H1 (cell line): ENCODE measurements around the gene DAZAP1. TPM values are rescaled to one million over a fixed set of nuclear protein-coding genes. Genes with fewer than 3 reads are reported as not detected.

Experiments used
- CTCF ChIA-PET: fragments of 300-600 bp; sonication (Branson Sonifier 250); formaldehyde crosslinking; loops from one replicate; lab custom pipeline; 2021; ENCODE audit not compliant: partially characterized antibody; lab: Charles Lee
- POLR2A ChIA-PET: fragments of 300-600 bp; sonication (Branson Sonifier 250); formaldehyde crosslinking; loops from one replicate; lab custom pipeline; 2021; ENCODE audit warnings: inconsistent platforms; ENCODE audit not compliant: partially characterized antibody; lab: Charles Lee
- DNase-seq, 2 experiments: peaks; one replicate each; pipeline versions ENCODE4 v3.0.0 to v3.0.0-alpha.2; 2010 to 2022; ENCODE audit warnings: low spot score in 2 of 2, low read depth in 1 of 2, mixed read lengths in 1 of 2
- FAIRE-seq: peaks from 2 replicates; lab custom pipeline; 2011; peaks lifted over from hg19 to GRCh38; lab: Jason Lieb, UNC
- H2AFZ ChIP-seq: 2 replicates; pipeline ENCODE4 v1.8.1; 2012; ENCODE audit warnings: low read length, inconsistent platforms
- H2AK5ac ChIP-seq: 2 replicates; pipeline ENCODE4 v1.6.1; 2013; ENCODE audit warnings: low read depth, low read length
- H2BK120ac ChIP-seq: replicated peaks from 2 replicates; pipeline ENCODE3; 2013; ENCODE audit warnings: low read depth, low read length, inconsistent platforms
- H2BK12ac ChIP-seq: 2 replicates; pipeline ENCODE4 v1.6.1; 2013; ENCODE audit warnings: low read depth, low read length
- H2BK15ac ChIP-seq: 2 replicates; pipeline ENCODE4 v1.6.1; 2013; ENCODE audit warnings: low read length
- H2BK20ac ChIP-seq: 2 replicates; pipeline ENCODE4 v1.6.1; 2013; ENCODE audit warnings: low read length
- H2BK5ac ChIP-seq: 2 replicates; pipeline ENCODE4 v1.6.1; 2013; ENCODE audit warnings: low read depth, low read length
- H3K14ac ChIP-seq: 2 replicates; pipeline ENCODE4 v1.6.1; 2013; ENCODE audit warnings: inconsistent platforms; ENCODE audit not compliant: insufficient read length
- H3K18ac ChIP-seq: 2 replicates; pipeline ENCODE4 v1.6.1; 2013; ENCODE audit warnings: low read length; ENCODE audit errors: extremely low read depth
- H3K23ac ChIP-seq: 2 replicates; pipeline ENCODE4 v1.6.1; 2013; ENCODE audit warnings: inconsistent platforms; ENCODE audit not compliant: insufficient read length
- H3K23me2 ChIP-seq: 2 replicates; pipeline ENCODE4 v1.6.1; 2013; ENCODE audit warnings: low read depth, low read length
- H3K27ac ChIP-seq: 2 replicates; pipeline ENCODE4 v1.6.1; 2011; ENCODE audit warnings: low read depth, low read length, inconsistent platforms
- H3K27me3 ChIP-seq, 4 experiments: replicated peaks in 1 of 4; 1 replicate in 1 of 4; 2 replicates in 3 of 4; pipeline versions ENCODE4 v1.6.1 to v1.8.1; 2011 to 2013; ENCODE audit warnings: low read length in 3 of 4, mild to moderate bottlenecking in 3 of 4, inconsistent platforms in 2 of 4, mixed read lengths in 2 of 4, moderate library complexity in 1 of 4; ENCODE audit not compliant: control insufficient read depth in 3 of 4, insufficient read depth in 3 of 4; ENCODE audit errors: extremely low read depth in 1 of 4
- H3K36me3 ChIP-seq, 4 experiments: 2 replicates each; pipeline versions ENCODE4 v1.6.1 to v1.8.1; 2011 to 2013; ENCODE audit warnings: mild to moderate bottlenecking in 4 of 4, low read length in 3 of 4, moderate library complexity in 2 of 4, control low read depth in 1 of 4, inconsistent platforms in 1 of 4; ENCODE audit not compliant: insufficient read depth in 4 of 4, control insufficient read depth in 2 of 4
- H3K4ac ChIP-seq: replicated peaks from 2 replicates; pipeline ENCODE3; 2013; ENCODE audit warnings: low read length, low read depth, mixed read lengths, inconsistent platforms; ENCODE audit not compliant: insufficient read length
- H3K4me1 ChIP-seq, 4 experiments: replicated peaks in 1 of 4; 1 replicate in 1 of 4; 2 replicates in 3 of 4; pipeline versions ENCODE4 v1.6.1 to v1.8.1; 2011 to 2013; ENCODE audit warnings: low read length in 3 of 4, inconsistent platforms in 2 of 4, mixed read lengths in 1 of 4; ENCODE audit not compliant: insufficient read depth in 4 of 4, control insufficient read depth in 3 of 4
- H3K4me2 ChIP-seq, 2 experiments: 2 replicates each; pipeline versions ENCODE4 v1.6.1 to v1.8.1; 2011 to 2013; ENCODE audit warnings: low read depth in 2 of 2, low read length in 2 of 2, control low read depth in 1 of 2, inconsistent platforms in 1 of 2, mild to moderate bottlenecking in 1 of 2; ENCODE audit not compliant: insufficient read depth in 1 of 2
- H3K4me3 ChIP-seq, 4 experiments: fragments of 200-600, 300-600 bp in 1 of 4; sonication (generic), shearing (Covaris generic), sonication (Bioruptor Twin) in 1 of 4; 2 replicates each; pipeline versions ENCODE4 v1.5.1 to v1.8.1; 2011 to 2016; ENCODE audit warnings: low read length in 4 of 4, low read depth in 3 of 4, control low read depth in 2 of 4, inconsistent platforms in 2 of 4, mild to moderate bottlenecking in 2 of 4, mixed read lengths in 1 of 4, moderate library complexity in 1 of 4; ENCODE audit not compliant: insufficient read depth in 2 of 4; ENCODE audit errors: extremely low read depth in 1 of 4
- H3K56ac ChIP-seq: replicated peaks from 2 replicates; pipeline ENCODE3; 2013; ENCODE audit warnings: low read depth, mild to moderate bottlenecking, mixed read lengths, low read length, inconsistent platforms; ENCODE audit not compliant: insufficient read length
- H3K79me1 ChIP-seq: 2 replicates; pipeline ENCODE4 v1.6.1; 2013; ENCODE audit warnings: low read depth, low read length, control low read depth
- H3K79me2 ChIP-seq, 2 experiments: 2 replicates each; pipeline versions ENCODE4 v1.6.1 to v1.8.1; 2012 to 2013; ENCODE audit warnings: low read length in 2 of 2, mild to moderate bottlenecking in 2 of 2, inconsistent platforms in 1 of 2; ENCODE audit not compliant: insufficient read depth in 2 of 2, control insufficient read depth in 1 of 2
- H3K9ac ChIP-seq, 4 experiments: replicated peaks in 1 of 4; 1 replicate in 1 of 4; 2 replicates in 3 of 4; pipeline versions ENCODE4 v1.6.1 to v1.8.1; 2011 to 2013; ENCODE audit warnings: low read depth in 3 of 4, low read length in 3 of 4, control low read depth in 2 of 4, mild to moderate bottlenecking in 2 of 4, moderate library complexity in 2 of 4, inconsistent platforms in 1 of 4; ENCODE audit errors: extremely low read depth in 1 of 4
- H3K9me3 ChIP-seq, 2 experiments: 2 replicates each; pipeline versions ENCODE4 v1.6.1 to v1.8.1; 2012 to 2013; ENCODE audit warnings: mild to moderate bottlenecking in 2 of 2, moderate library complexity in 2 of 2, control low read depth in 1 of 2, inconsistent platforms in 1 of 2, low read depth in 1 of 2, low read length in 1 of 2, mixed read lengths in 1 of 2; ENCODE audit not compliant: insufficient read depth in 2 of 2
- H4K20me1 ChIP-seq, 2 experiments: replicated peaks in 1 of 2; 2 replicates each; pipeline versions ENCODE3 to v1.8.1; 2011 to 2013; ENCODE audit warnings: inconsistent platforms in 2 of 2, low read length in 2 of 2, mild to moderate bottlenecking in 1 of 2; ENCODE audit not compliant: insufficient read depth in 2 of 2, control insufficient read depth in 1 of 2
- H4K5ac ChIP-seq: 2 replicates; pipeline ENCODE4 v1.6.1; 2013; ENCODE audit warnings: low read length, low read depth, mixed read lengths, inconsistent platforms; ENCODE audit not compliant: insufficient read length
- H4K8ac ChIP-seq: 2 replicates; pipeline ENCODE4 v1.8.0; 2013; ENCODE audit warnings: mild to moderate bottlenecking, moderate library complexity, low read length, inconsistent platforms; ENCODE audit not compliant: insufficient read depth; ENCODE audit errors: extremely low read depth
- H4K91ac ChIP-seq: replicated peaks from 2 replicates; pipeline ENCODE3; 2013; ENCODE audit warnings: low read length, mixed read lengths, inconsistent platforms; ENCODE audit not compliant: insufficient read length
- BACH1 ChIP-seq: IDR thresholded peaks from 2 replicates; pipeline ENCODE4 v1.6.1; 2012; ENCODE audit warnings: low read length, improper control_type of control experiment
- CTBP2 ChIP-seq: IDR thresholded peaks from 2 replicates; pipeline ENCODE4 v1.7.0; 2011; ENCODE audit warnings: borderline replicate concordance, mild to moderate bottlenecking, moderate library complexity, mixed read lengths, low read length; ENCODE audit not compliant: insufficient read depth, insufficient read length
- CTCF ChIP-seq, 3 experiments: IDR thresholded peaks; 1 replicate in 2 of 3; 2 replicates in 1 of 3; pipeline versions ENCODE4 v1.5.1 to v1.6.1; 2011; ENCODE audit warnings: low read length in 3 of 3, mild to moderate bottlenecking in 3 of 3, inconsistent platforms in 2 of 3, low read depth in 1 of 3, moderate library complexity in 1 of 3; ENCODE audit not compliant: insufficient read depth in 1 of 3; ENCODE audit errors: control extremely low read depth in 1 of 3
- KDM1A ChIP-seq: fragments of 200-600, 300-600 bp; sonication (generic); IDR thresholded peaks from 2 replicates; pipeline ENCODE4 v1.7.1; 2016; ENCODE audit warnings: mild to moderate bottlenecking, low read length, borderline replicate concordance
- MAFK ChIP-seq: IDR thresholded peaks from 2 replicates; pipeline ENCODE4 v1.6.1; 2012; ENCODE audit warnings: low read depth, mild to moderate bottlenecking, improper control_type of control experiment, low read length
- POLR2A ChIP-seq, 2 experiments: IDR thresholded peaks; 1 replicate in 1 of 2; 2 replicates in 1 of 2; pipeline ENCODE4 v1.6.1; 2011; ENCODE audit warnings: low read depth in 2 of 2, low read length in 2 of 2, mild to moderate bottlenecking in 2 of 2; ENCODE audit errors: control extremely low read depth in 1 of 2
- RBBP5 ChIP-seq: IDR thresholded peaks from 2 replicates; pipeline ENCODE4 v1.7.1; 2012; ENCODE audit warnings: low read depth, mild to moderate bottlenecking, inconsistent platforms, low read length, moderate library complexity, borderline replicate concordance
- RNF2 ChIP-seq: fragments of 200-900, 300-1000 bp; sonication (generic); IDR thresholded peaks from 2 replicates; pipeline ENCODE4 v1.7.1; 2016; ENCODE audit warnings: borderline replicate concordance, low read depth, mild to moderate bottlenecking, antibody characterized with exemption, low read length; ENCODE audit not compliant: poor library complexity, severe bottlenecking; ENCODE audit errors: missing control alignments
- WGBS, 2 experiments: shearing (Covaris generic) in 1 of 2; methylation state at CpG; one replicate each; pipeline versions ENCODE4 v1.1.6 to v1.1.7; 2013 to 2015; ENCODE audit warnings: low lambda C conversion rate in 2 of 2, mixed read lengths in 2 of 2, inconsistent platforms in 1 of 2, low coverage in 1 of 2, missing lambda C conversion rate in 1 of 2; ENCODE audit not compliant: insufficient replicate concordance in 2 of 2, insufficient coverage in 1 of 2, insufficient read length in 1 of 2; ENCODE audit errors: extremely low coverage in 1 of 2, missing lambda C conversion rate in 1 of 2; 5-methylcytosine and 5-hydroxymethylcytosine counted together
- polyA plus RNA-seq, 7 experiments: library from polyadenylated mRNA; depleted of rRNA in 3 of 7; stranded (reverse) in 5 of 7; unstranded in 2 of 7; fragments of >200 nt in 5 of 7; fragments of 200-250 nt in 2 of 7; gene quantifications; 1 replicate in 5 of 7; 2 replicates in 1 of 7; 4 replicates in 1 of 7; pipeline versions ENCODE4 v1.2.1 to v1.2.3, GENCODE V29; 2011 to 2013; ENCODE audit warnings: missing spikeins in 2 of 7, mixed read lengths in 2 of 7
- total RNA-seq: library from RNA; stranded (reverse); fragmentation: NEBNext Ultra II Directional; extraction: Animal tissue kit (Norgen Biotek cat#: 25700); gene quantifications from 2 replicates; pipeline ENCODE4 v1.2.1, GENCODE V29; 2021

DAZAP1 gene
- total and polyA plus RNA-seq, 2 of the 8 experiments (the other 6 are each of a cell fraction or from before 2014, with no cell fraction given) = 79.6 to 341 TPM

DNA sequence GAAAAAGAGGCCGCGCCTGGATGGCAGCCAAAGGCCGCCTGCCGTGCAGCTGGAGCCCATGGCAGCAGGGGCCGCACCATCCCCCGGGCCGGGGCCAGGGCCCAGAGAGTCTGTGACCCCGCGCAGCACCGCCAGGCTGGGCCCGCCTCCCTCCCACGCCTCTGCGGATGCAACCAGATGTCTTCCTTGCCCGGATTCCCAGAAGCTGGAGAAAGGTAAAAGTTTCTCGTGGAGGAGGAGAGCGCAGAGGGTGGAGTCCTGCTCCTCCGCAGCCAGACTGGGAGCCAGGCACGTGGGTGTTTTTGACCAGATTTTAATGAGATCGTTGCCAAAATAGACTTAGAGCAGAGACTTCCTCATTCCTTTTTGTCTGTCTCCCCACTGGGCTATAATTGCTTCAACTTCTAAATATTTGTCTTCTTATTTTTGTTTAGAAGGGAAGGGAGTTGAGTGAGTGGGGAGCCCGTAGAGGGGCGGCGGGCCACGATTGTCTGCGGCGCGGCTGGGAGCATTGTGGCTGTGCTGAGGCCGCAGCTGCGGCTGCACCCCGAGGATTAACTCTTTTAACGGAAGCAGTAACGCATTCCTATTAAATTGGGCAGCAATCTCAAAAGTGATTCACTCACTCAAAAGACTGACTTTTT is 46.4 kb upstream of the DAZAP1 start:
- no peak overlapping the region for H3K56ac ChIP-seq
- H3K79me1 ChIP-seq = peaks cover 4% of the 10 kb centered on the region; the same call in 1 of the 2 replicates
- no peak overlapping the region for H2BK120ac ChIP-seq
- no peak overlapping the region for H2BK20ac ChIP-seq
- no peak overlapping the region for H2BK12ac ChIP-seq
- no peak overlapping the region for H3K27ac ChIP-seq
- no peak overlapping the region for H3K9ac ChIP-seq
- H2BK5ac ChIP-seq = no peak overlapping the region; the same call in 1 of the 2 replicates
- H3K79me2 ChIP-seq = peaks cover 0 to 19% of the 10 kb centered on the region in 2 experiments; a peak in 3 of 4 replicates
- no peak overlapping the region for H4K91ac ChIP-seq
- no peak overlapping the region for H3K23ac ChIP-seq
- no peak overlapping the region; a peak in 1 of 4 replicates for H3K4me2 ChIP-seq
- H2AFZ ChIP-seq = no peak overlapping the region
- peaks cover 12 to 74% (median 32%) of the 10 kb centered on the region in 4 experiments for H3K36me3 ChIP-seq
- no peaks in the 10 kb centered on the region for H3K27me3 ChIP-seq
- H4K5ac ChIP-seq = no peak overlapping the region
- no peak overlapping the region for H3K4me3 ChIP-seq
- no peak overlapping the region for H2AK5ac ChIP-seq
- H3K14ac ChIP-seq = no peak overlapping the region
- no peak for DNase-seq
- CTCF ChIA-PET = interaction anchor here (0.8 to 2.3 kb wide), 5 partner anchors 9 to 77 kb away, joined by 3 to 12 read pairs (median 3); no protein-coding TSS in a partner anchor
- peaks cover 3 to 15% (median 13%) of the 10 kb centered on the region in 4 experiments; a peak in 6 of 7 replicates for H3K4me1 ChIP-seq
- 94% methylated on average over 29 of the region's 31 CpGs; no CpG with 5 or more reads in 1 of the 2 experiments for WGBS, 2 experiments
- FAIRE-seq = no peak
- no peaks in the 10 kb centered on the region for H3K23me2 ChIP-seq
- peaks cover 0 to 17% of the 10 kb centered on the region in 2 experiments for H4K20me1 ChIP-seq
- POLR2A ChIA-PET = interaction anchor here (1.3 to 2.1 kb wide), 2 partner anchors 10 to 92 kb away, joined by 4 to 10 read pairs; partner anchors contain the start of gene CIRBP
- no peaks in the 10 kb centered on the region for H3K9me3 ChIP-seq
- H3K4ac ChIP-seq = no peak overlapping the region
- H3K18ac ChIP-seq = no peak overlapping the region
- H2BK15ac ChIP-seq = no peak overlapping the region
- no peak overlapping the region for H4K8ac ChIP-seq
- TF ChIP-seq RNF2 (no peak), CTCF (IDR thresholded peaks at IDR 0.05; ENCODE audit: control extremely low read depth in 1 of 3, insufficient read depth in 1 of 3, low read depth in 1 of 3, low read length in 3 of 3) (no peak), MAFK (no peak), KDM1A (no peak), RBBP5 (no peak), BACH1 (no peak), POLR2A (IDR thresholded peaks at IDR 0.05; ENCODE audit: control extremely low read depth in 1 of 2, low read depth in 2 of 2, low read length in 2 of 2) (no peak), CTBP2 (no peak)
